Motor neuron (in vitro differentiated cells): ENCODE measurements around the gene HOXC4. TPM values are rescaled to one million over a fixed set of nuclear protein-coding genes. Genes with fewer than 3 reads are reported as not detected.

Experiments used
- ATAC-seq, 8 experiments: fragments of 200-7000 bp; cut with Tn5 transposase; replicated peaks in 6 of 8; 2 replicates each; pipeline ENCODE4 v1.8.0; 2021; ENCODE audit warnings: mild to moderate bottlenecking in 8 of 8, moderate library complexity in 8 of 8
- H3K27ac ChIP-seq, 2 donors: fragments of 250-450 bp; sonication (Bioruptor Pico); 2 replicates each; pipeline ENCODE4 v1.9.0; 2021; ENCODE audit warnings: antibody characterized with exemption in 2 of 2, mild to moderate bottlenecking in 2 of 2, moderate library complexity in 1 of 2
- H3K4me1 ChIP-seq, 2 donors: fragments of 250-450 bp; sonication (Bioruptor Pico); replicated peaks in 1 of 2; 2 replicates each; pipeline ENCODE4 v1.6.1; 2021; ENCODE audit warnings: antibody characterized with exemption in 2 of 2, mild to moderate bottlenecking in 2 of 2, moderate library complexity in 1 of 2
- H3K4me3 ChIP-seq, 5 donors: fragments of 250-450 bp; sonication (Bioruptor Pico); 2 replicates each; pipeline ENCODE4 v1.9.0; 2021; ENCODE audit warnings: antibody characterized with exemption in 5 of 5, mild to moderate bottlenecking in 5 of 5, moderate library complexity in 4 of 5
- WGBS, 10 experiments: fragments of 450-650 bp; shearing (Covaris generic); methylation state at CpG; one replicate each; pipeline ENCODE4 v1.0.0; 2022; 5-methylcytosine and 5-hydroxymethylcytosine counted together
- in situ Hi-C, 9 experiments: fragments of 400-800 bp; cut with MboI; loops; one replicate each; pipeline ENCODE4 v1.15.0; 2021; ENCODE audit warnings: low sequenced_read_pairs in 9 of 9, low pct_unique_long_range_greater_than_20kb in 2 of 9; ENCODE audit not compliant: unreplicated experiment in 9 of 9
- total RNA-seq, 8 experiments: library from RNA; unstranded; fragments of 300-600 nt; gene quantifications; 2 replicates each; pipeline versions ENCODE4 v1.2.3 to v1.2.4, GENCODE V29; 2022

Gene HOXC4
- total RNA-seq, 8 experiments from 2014 or later, result 9.5 to 73.9 (median 40.4) TPM

GRCh38 chr12:54017878-54018467 lies 35.7 kb upstream of the HOXC4 start:
- in situ Hi-C loops, result loop anchor here in 3 of 9 experiments (25.0 kb wide), 2 partner anchors 344 to 369 kb away; partner anchors contain the start of genes GPR84 (in 2 of the 3) and ZNF385A (in 1 of the 3)
- 0% methylated on average over 1 of the region's 34 CpGs; no CpG with 5 or more reads in 9 of the 10 experiments for WGBS, 10 experiments
- Histone ChIP-seq H3K4me1 (peaks cover 15 to 47% of the 10 kb centered on the region in 2 donors), H3K4me3 (peak overlapping the region; percentile 26 to 44 (median 37)), H3K27ac (peak overlapping the region in 1 of 2 donors; percentile 84)
- peak; percentile 51 to 89 (median 86) for ATAC-seq

DNA sequence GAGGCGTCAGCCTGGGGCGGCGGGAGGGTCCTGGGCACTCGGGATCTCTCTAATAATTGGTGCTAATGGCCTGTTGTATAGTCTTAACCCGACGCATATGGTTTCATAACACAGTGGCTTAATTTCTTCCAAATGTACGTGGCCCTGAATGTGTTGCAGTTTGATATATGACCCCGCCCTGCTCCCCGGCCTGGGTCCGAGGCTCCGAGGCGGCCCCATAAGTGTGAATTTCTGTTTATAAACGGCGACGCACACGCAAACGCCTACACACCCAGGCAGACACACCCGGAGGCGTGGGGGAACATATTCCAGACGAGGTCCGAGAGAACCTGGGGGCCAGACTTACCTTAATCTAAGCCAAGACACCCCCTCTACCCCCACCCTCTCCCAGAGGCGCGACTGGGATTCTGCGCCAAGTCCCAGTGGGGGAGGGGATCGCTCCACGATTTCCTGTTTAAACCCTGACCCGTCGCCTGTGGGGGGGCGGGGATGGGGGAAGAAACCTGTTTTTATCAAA lies 35.1 kb upstream of the HOXC4 start:
- H3K4me3 ChIP-seq, result peak overlapping the region; percentile 26 to 44 (median 37)
- peak overlapping the region in 1 of 2 donors; percentile 84 for H3K27ac ChIP-seq
- peaks cover 15 to 53% of the 10 kb centered on the region in 2 donors for H3K4me1 ChIP-seq
- peak in 3 of 8 experiments; percentile 0 to 9 (median 4) for ATAC-seq
- in situ Hi-C loops, result loop anchor here in 3 of 9 experiments (25.0 kb wide), 2 partner anchors 344 to 369 kb away; partner anchors contain the start of genes GPR84 (in 2 of the 3) and ZNF385A (in 1 of the 3)
- WGBS, 10 experiments, result 4% methylated on average over 10 of the region's 29 CpGs; no CpG with 5 or more reads in 9 of the 10 experiments

DNA sequence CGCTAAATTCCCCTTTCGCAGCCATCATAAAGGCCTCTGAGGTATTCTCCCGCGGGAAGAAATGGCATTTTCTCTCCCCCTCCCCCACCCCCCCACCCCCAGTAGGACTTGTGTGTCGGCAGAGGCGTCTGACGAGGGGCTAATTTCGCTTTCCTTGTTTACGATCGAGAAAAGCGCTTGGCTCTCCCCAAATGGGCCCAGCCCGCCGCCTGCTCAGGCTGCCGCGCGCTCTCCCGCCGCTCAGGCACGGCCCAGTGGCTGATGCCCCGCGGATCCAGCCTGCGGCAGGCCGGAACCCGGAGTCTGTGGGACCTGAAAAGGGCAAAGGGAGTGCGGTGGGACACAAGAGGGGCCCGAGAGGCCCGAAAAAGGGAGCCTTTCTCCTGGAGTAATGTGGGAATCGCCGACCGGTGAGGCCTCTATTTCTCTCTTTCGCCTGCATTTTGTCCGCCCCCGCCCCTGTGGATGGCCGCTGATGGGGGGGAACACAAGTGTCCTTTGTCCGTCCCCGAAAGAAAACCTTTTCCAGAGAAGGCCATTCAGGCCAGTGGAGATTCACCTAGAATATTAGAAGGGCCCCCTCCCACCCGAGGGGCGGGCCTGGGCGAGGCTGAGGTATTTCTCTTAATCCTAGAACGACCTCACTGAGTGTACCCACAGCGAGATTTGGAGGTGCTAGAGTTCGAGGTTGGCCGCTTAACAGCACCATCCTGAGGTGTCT lies 34.4 kb upstream of the HOXC4 start:
- Histone ChIP-seq H3K4me3 (peak overlapping the region in 3 of 5 donors; percentile 31 to 44 (median 43)), H3K4me1 (peaks cover 15 to 60% of the 10 kb centered on the region in 2 donors), H3K27ac (peak overlapping the region in 1 of 2 donors; percentile 84)
- ATAC-seq, result no peak
- 0 to 47% (median 0%) methylated on average over 1 to 14 of the region's 43 CpGs; no CpG with 5 or more reads in 5 of the 10 experiments for WGBS, 10 experiments
- in situ Hi-C loops, result loop anchor here in 3 of 9 experiments (25.0 kb wide), 2 partner anchors 343 to 368 kb away; partner anchors contain the start of genes GPR84 (in 2 of the 3) and ZNF385A (in 1 of the 3)

- in situ Hi-C loops, result loop anchor here in 5 of 9 experiments (10.0 to 25.0 kb wide), 4 partner anchors 175 to 367 kb away; partner anchors contain the start of genes GPR84 (in 2 of the 5) and ZNF385A (in 1 of the 5)
Observed at GRCh38 chr12:54019924-54020590, 33.6 kb upstream of the HOXC4 start.

DNA sequence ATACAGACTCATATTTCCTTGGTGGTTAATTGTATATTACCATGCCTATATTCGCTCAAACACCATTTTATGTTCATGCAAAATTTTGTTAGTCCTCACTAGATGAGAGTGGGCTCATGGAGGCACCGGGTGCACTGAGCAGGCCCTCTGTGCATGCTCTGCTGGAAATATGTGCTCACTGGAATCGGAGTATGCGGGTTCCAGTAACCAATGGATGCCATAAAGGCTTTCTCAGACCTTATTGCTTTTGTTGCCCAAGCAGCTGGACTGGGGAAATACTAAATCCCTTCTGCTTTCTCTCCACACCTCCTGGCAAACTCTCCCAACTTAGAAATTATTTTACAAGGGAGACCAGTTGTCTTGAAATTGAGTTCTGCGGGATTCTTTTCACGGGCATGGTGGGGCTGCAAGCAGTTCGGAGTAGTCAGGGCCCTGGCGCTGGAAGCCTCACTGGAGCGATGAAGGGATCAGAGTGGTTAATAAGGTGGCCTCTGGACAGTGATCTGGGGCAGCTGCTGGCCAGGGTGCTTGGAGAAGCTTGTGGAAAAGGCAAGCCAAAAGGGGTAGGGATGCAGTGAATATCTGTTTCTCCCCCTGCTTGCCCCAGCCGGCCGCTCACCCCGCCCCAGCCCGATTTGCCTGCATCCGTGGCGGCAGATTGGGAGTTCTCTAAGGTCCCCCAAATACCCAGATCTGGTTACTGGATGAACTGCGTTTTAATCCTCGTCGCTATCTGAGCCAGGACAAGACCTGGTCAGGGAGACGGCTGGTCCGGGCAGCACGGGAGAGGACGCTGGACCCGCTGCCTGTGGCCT lies 32.8 kb upstream of the HOXC4 start:
- Histone ChIP-seq H3K4me1 (peaks cover 15 to 76% of the 10 kb centered on the region in 2 donors), H3K27ac (peak overlapping the region in 1 of 2 donors; percentile 9), H3K4me3 (no peak overlapping the region)
- ATAC-seq, result no peak
- WGBS, 10 experiments, result 7 to 100% (median 38%) methylated on average over 1 to 11 of the region's 23 CpGs; no CpG with 5 or more reads in 1 of the 10 experiments
- in situ Hi-C loops, result loop anchor here in 5 of 9 experiments (10.0 to 25.0 kb wide), 4 partner anchors 174 to 367 kb away; partner anchors contain the start of genes GPR84 (in 2 of the 5) and ZNF385A (in 1 of the 5)

More at GRCh38 chr12:54019924-54020590, 33.6 kb upstream of the HOXC4 start:
- peak overlapping the region in 3 of 5 donors; percentile 14 to 43 (median 31) for H3K4me3 ChIP-seq
- H3K27ac ChIP-seq, result peak overlapping the region in 1 of 2 donors; percentile 84
- H3K4me1 ChIP-seq, result peaks cover 15 to 68% of the 10 kb centered on the region in 2 donors
- ATAC-seq, result no peak
- WGBS, 10 experiments, result 0 to 66% (median 22%) methylated on average over 1 to 8 of the region's 10 CpGs; no CpG with 5 or more reads in 3 of the 10 experiments

GRCh38 chr12:54021432-54022013 lies 32.1 kb upstream of the HOXC4 start:
- 12 to 45% (median 26%) methylated on average over 1 to 6 of the region's 16 CpGs; no CpG with 5 or more reads in 4 of the 10 experiments for WGBS, 10 experiments
- H3K4me3 ChIP-seq, result no peak overlapping the region
- ATAC-seq, result peak in 1 of 8 experiments; percentile 5
- in situ Hi-C loops, result loop anchor here in 5 of 9 experiments (10.0 to 25.0 kb wide), 4 partner anchors 173 to 366 kb away; partner anchors contain the start of genes GPR84 (in 2 of the 5) and ZNF385A (in 1 of the 5)
- H3K4me1 ChIP-seq, result peaks cover 15 to 83% of the 10 kb centered on the region in 2 donors
- H3K27ac ChIP-seq, result peak overlapping the region in 1 of 2 donors; percentile 9

DNA sequence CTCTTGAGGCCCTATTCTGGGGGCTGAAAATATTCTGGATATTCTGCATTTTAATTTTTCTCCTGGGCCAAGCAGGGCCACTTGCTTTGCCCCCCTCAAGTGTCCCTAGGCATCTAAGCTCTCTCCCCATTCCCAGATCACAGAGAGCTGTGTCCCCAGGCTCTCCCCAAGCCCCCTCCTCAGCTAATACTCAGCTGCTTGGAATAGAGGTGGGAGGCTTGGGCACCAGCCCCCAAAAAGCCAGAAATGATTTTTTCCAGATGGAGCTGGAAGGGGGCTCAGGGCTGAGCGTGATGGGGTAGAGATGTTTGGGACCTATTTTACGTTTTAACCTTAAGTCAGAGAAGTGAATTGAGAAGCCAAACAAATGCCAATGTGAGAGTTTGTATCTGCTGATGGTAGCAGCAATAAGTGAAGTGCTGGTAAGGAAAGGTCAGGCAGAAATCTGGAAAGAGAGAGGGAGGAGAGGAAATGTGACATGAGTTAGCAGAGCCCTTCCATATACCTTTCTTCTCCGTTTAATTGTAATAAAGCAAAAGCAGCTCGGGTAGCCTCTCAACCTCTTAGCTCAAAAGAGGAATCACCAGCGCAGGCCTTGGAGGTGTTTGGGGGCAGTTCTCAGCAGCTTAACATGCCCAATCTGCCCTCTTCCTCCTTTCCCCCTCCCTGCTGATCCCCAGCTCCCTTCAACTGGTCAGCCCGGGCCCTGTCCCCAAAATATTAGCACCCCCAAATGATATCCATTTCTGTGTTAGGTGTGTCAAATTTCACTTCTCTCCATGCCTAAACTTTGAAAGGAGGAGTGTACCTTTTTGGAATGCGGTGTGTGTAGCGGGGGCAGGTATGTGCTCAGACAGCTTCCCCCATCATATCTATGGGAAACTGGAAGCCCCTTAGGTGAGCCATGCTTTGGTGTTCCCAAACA lies 30.4 kb upstream of the HOXC4 start:
- no peak for ATAC-seq
- in situ Hi-C loops, result loop anchor here in 5 of 9 experiments (10.0 to 25.0 kb wide), 4 partner anchors 172 to 364 kb away; partner anchors contain the start of genes GPR84 (in 2 of the 5) and ZNF385A (in 1 of the 5)
- Histone ChIP-seq H3K4me1 (peaks cover 11 to 97% of the 10 kb centered on the region in 2 donors), H3K4me3 (no peak overlapping the region), H3K27ac (no peak overlapping the region)
- WGBS, 10 experiments, result 20 to 80% (median 45%) methylated on average over 1 to 6 of the region's 8 CpGs; no CpG with 5 or more reads in 1 of the 10 experiments

DNA sequence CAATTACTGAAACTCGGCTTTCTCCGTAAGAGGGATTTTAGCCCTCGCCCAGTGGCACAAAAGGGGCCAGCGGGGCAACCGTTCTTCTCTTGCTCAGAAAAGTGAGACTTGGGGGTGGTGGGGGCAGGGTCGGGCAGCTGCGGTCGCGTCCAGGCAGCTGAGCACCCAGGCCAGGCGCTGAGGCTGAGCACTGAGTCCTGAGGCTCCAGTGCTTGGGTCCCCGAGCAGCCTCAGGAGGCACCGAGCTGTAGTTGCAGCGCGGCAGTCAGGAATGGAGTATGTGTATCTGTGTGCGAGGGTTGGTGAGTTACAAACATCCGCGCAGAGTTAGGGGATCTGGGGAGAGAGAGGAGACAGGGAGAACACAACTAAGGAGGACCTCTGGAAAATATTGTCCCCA lies 29.5 kb upstream of the HOXC4 start:
- peak; percentile 9 to 54 (median 33) for ATAC-seq
- peaks cover 14 to 90% of the 10 kb centered on the region in 2 donors for H3K4me1 ChIP-seq
- in situ Hi-C loops, result loop anchor here in 5 of 9 experiments (10.0 to 25.0 kb wide), 4 partner anchors 171 to 363 kb away; partner anchors contain the start of genes GPR84 (in 2 of the 5) and ZNF385A (in 1 of the 5)
- no peak overlapping the region for H3K27ac ChIP-seq
- WGBS, 10 experiments, result 0 to 80% (median 15%) methylated on average over 1 to 14 of the region's 17 CpGs; no CpG with 5 or more reads in 6 of the 10 experiments
- H3K4me3 ChIP-seq, result no peak overlapping the region

DNA sequence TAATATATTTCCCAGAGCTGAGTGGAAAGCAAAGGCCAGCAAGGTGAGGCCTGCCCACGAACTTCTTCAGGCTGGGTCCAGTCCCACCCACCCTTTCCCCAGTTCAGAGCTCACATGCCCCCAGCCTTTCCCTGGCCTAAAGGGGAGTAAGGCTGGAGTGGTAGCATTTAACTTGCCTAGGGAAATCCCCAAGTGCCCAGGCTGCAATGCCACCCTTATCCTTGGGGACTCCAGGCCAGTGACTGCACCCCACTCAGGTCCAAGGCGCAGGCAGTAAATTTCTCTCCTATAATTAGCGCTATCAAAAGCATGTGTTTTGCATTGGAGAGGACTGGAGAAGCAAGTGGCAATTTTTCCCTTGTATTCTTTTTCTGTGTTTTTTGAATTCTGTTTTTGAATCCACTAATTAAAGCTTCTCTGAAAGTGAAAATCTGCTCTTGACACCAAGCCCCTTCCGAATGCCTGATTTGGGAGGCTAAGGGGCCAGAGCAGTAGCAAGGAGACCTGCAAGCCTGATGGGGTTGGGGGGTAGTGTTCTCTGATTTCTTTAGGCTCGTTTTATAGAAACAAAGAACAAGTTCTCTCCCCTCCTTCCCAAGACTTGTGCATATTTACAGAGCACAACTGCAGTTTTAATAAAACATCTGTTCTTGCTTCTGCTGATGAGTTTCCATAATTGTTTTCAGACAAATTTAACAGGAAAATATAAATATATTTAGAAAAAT lies 28.9 kb upstream of the HOXC4 start:
- H3K4me3 ChIP-seq, result no peak overlapping the region
- no peak for ATAC-seq
- in situ Hi-C loops, result loop anchor here in 6 of 9 experiments (10.0 to 25.0 kb wide), 5 partner anchors 163 to 363 kb away; partner anchors contain the start of genes GPR84 (in 3 of the 6), SMUG1 (in 1 of the 6) and ZNF385A (in 1 of the 6)
- H3K4me1 ChIP-seq, result peaks cover 18 to 84% of the 10 kb centered on the region in 2 donors
- WGBS, 10 experiments, result 0 to 70% (median 29%) methylated on average over 1 to 4 of the region's 5 CpGs
- no peak overlapping the region for H3K27ac ChIP-seq
